IPS-20b (cell line): ENCODE measurements around the gene HK3.

Experiments
- H3K27ac ChIP-seq: one replicate; pipeline ENCODE4 v1.5.1; 2013; ENCODE audit warnings: low read length
- H3K27me3 ChIP-seq: 2 replicates; pipeline ENCODE4 v1.6.1; 2013; ENCODE audit warnings: mild to moderate bottlenecking, low read length, inconsistent platforms; ENCODE audit not compliant: insufficient read depth
- H3K36me3 ChIP-seq: 2 replicates; pipeline ENCODE4 v1.6.1; 2013; ENCODE audit warnings: low read depth, mild to moderate bottlenecking, inconsistent platforms, low read length, moderate library complexity; ENCODE audit not compliant: insufficient read depth
- H3K4me1 ChIP-seq: 2 replicates; pipeline ENCODE4 v1.6.1; 2013; ENCODE audit warnings: mild to moderate bottlenecking, control low read depth, inconsistent platforms, low read length, moderate library complexity; ENCODE audit not compliant: insufficient read depth
- H3K4me3 ChIP-seq: 2 replicates; pipeline ENCODE4 v1.5.1; 2013; ENCODE audit warnings: mild to moderate bottlenecking, low read length, inconsistent platforms
- H3K9ac ChIP-seq: 2 replicates; pipeline ENCODE4 v1.6.1; 2013; ENCODE audit warnings: low read depth, mild to moderate bottlenecking, inconsistent platforms, low read length, moderate library complexity
- H3K9me3 ChIP-seq: 2 replicates; pipeline ENCODE4 v1.6.1; 2013; ENCODE audit warnings: mild to moderate bottlenecking, low read depth, low read length, inconsistent platforms; ENCODE audit not compliant: insufficient read depth

Gene HK3

DNA sequence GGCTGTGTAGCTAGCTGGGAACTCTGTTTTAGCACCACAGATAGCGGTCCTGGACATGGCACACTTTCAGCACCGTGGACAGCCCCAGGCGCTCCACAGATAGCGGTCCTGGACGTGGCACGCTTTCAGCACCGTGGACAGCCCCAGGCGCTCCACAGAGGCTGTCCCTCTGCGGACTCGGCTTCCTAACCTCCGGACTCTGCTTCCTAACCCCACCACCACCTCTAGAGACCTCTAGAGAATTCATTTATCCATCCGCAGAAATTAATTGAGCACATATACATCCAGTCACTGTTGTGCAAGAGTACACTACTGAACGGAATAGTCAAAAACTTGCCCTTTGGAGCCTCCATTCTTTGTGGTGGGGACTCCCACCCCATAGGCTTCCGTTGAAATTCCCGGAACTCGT lies 61.4 kb downstream of the HK3 start:
- Histone ChIP-seq H3K27me3 (peaks cover 62% of the 10 kb centered on the region), H3K27ac (no peak overlapping the region), H3K36me3 (no peaks in the 10 kb centered on the region), H3K4me3 (no peak overlapping the region), H3K9me3 (no peaks in the 10 kb centered on the region), H3K4me1 (peaks cover 4% of the 10 kb centered on the region), H3K9ac (no peak overlapping the region)

DNA sequence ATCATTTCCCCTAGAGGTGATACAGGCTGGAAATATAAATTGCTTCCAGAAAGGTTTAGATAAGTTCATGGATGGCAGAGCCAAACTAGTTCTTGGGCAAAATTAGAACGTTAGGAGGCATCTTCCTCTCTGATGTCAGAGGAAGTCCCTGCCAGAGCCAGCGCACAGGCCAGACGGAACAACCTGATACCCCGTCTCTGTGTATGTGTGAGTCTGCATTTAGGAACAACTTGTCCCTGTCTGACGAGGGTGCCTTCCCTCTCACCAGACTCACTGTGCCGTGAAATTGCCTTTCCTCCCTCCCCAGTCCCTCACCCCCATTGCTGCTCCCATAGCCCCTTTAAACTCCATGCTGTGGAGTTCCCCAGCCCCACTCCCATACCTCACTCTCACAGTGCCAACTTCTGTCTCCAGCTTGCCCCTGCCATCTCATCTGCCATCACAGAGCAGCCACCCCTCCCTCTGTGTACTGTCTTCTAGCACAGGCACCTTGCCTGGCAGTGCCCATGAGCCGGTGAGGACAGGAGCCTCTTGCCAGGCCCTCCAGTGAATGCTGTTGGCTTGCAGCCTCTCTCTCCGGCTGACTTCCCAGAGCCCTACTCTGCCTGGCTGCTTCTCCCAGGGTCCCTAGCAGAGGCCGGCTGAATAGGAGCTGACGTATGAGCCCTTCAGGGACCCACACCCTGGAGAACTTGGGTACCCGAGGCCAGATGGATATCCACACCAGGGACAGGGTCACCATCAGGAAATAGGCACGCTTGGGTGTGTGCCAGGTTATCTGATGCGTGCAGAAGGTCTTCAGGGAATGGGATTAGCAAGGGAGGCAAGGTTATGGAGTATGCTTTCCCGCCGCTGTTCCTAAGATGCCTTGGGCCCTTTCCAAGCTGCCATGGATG lies 62.1 kb downstream of the HK3 start:
- Histone ChIP-seq H3K4me1 (peaks cover 4% of the 10 kb centered on the region), H3K27me3 (peaks cover 67% of the 10 kb centered on the region), H3K27ac (no peak overlapping the region), H3K36me3 (no peaks in the 10 kb centered on the region), H3K4me3 (no peak overlapping the region), H3K9me3 (no peaks in the 10 kb centered on the region), H3K9ac (no peak overlapping the region)

- no peak overlapping the region for H3K4me3 ChIP-seq
- peaks cover 4% of the 10 kb centered on the region for H3K4me1 ChIP-seq
- no peak overlapping the region for H3K27ac ChIP-seq
- no peaks in the 10 kb centered on the region for H3K36me3 ChIP-seq
- H3K9me3 ChIP-seq, result no peaks in the 10 kb centered on the region
- H3K27me3 ChIP-seq, result peaks cover 62% of the 10 kb centered on the region
- H3K9ac ChIP-seq, result no peak overlapping the region
These were observed 63.2 kb downstream of the HK3 start for GRCh38 chr5:176835918-176836317.

DNA sequence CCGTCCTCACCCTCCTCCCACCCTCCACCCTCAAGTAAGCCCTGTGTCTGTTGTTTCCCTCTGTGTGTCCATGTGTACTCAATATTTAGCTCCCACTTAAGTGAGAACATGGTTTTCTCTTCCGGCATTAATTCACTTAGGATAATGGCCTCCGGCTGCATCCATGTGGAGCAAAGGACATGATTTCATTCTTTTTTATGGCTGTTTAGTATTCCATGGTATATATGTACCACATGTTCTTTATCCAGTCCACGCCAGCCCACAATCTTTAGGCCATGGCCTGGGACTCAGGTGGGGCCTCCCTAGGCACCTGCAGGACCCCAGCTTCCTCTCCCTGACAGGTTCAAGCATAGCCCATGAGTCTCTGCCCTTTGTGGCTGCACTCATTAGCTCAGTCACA lies 65.9 kb downstream of the HK3 start:
- Histone ChIP-seq H3K9me3 (no peaks in the 10 kb centered on the region), H3K4me3 (no peak overlapping the region), H3K36me3 (no peaks in the 10 kb centered on the region), H3K27me3 (peaks cover 50% of the 10 kb centered on the region), H3K4me1 (no peaks in the 10 kb centered on the region), H3K9ac (no peak overlapping the region), H3K27ac (no peak overlapping the region)

- no peak overlapping the region for H3K27ac ChIP-seq
- H3K9me3 ChIP-seq, result no peaks in the 10 kb centered on the region
- no peaks in the 10 kb centered on the region for H3K36me3 ChIP-seq
- H3K9ac ChIP-seq, result no peak overlapping the region
- H3K4me1 ChIP-seq, result no peaks in the 10 kb centered on the region
- H3K4me3 ChIP-seq, result no peak overlapping the region
- H3K27me3 ChIP-seq, result peaks cover 38% of the 10 kb centered on the region
These were observed 67.0 kb downstream of the HK3 start for GRCh38 chr5:176832162-176832561.

DNA sequence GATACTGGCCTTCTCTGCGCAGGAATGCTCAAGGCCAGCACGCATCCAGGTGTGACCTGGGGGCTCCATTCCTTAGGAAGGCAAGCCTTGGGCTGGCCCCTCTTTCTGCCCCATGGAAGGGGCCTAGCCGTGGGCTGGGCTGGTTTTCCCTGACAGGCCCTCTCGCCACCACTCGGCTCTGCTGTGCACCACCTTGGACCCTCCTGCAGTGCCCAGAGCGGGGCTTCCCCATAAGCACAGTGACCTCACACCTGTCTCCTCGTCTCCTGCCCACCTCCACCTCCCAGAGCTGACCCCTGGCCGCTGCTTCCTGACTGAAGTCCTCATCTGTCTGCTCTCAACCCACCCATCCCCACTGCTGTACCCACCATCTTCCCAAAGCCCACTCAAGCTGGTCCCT lies 67.7 kb downstream of the HK3 start:
- Histone ChIP-seq H3K27ac (no peak overlapping the region), H3K9ac (no peak overlapping the region)

GRCh38 chr5:176830995-176831423 lies 68.1 kb downstream of the HK3 start:
- Histone ChIP-seq H3K27me3 (peaks cover 28% of the 10 kb centered on the region), H3K36me3 (no peaks in the 10 kb centered on the region), H3K4me1 (no peaks in the 10 kb centered on the region), H3K9me3 (no peaks in the 10 kb centered on the region), H3K27ac (no peak overlapping the region), H3K4me3 (no peak overlapping the region), H3K9ac (no peak overlapping the region)

More for the DNA sequence above, 67.7 kb downstream of the HK3 start:
- Histone ChIP-seq H3K9me3 (no peaks in the 10 kb centered on the region), H3K4me3 (no peak overlapping the region), H3K27me3 (peaks cover 31% of the 10 kb centered on the region), H3K4me1 (no peaks in the 10 kb centered on the region), H3K36me3 (no peaks in the 10 kb centered on the region)
